ENCODE data around the gene WSCD2.

The WSCD2 gene

GRCh38 chr12:108234158-108234557, 105.1 kb downstream of the WSCD2 start:
- DNase-seq (ENCODE audit: low read depth, low spot score), result no peak

- no peak for DNase-seq (ENCODE audit: low read depth, low spot score)
These were observed 106.3 kb downstream of the WSCD2 start for GRCh38 chr12:108235197-108235984.

GRCh38 chr12:108235985-108236263, 106.8 kb downstream of the WSCD2 start:
- DNase-seq (ENCODE audit: low read depth, low spot score), result no peak

- DNase-seq (ENCODE audit: low read depth, low spot score), result no peak
These were observed 107.3 kb downstream of the WSCD2 start for GRCh38 chr12:108236366-108236765.

GRCh38 chr12:108237272-108237671, 108.2 kb downstream of the WSCD2 start:
- no peak for DNase-seq (ENCODE audit: low read depth, low spot score)

- DNase-seq (ENCODE audit: low read depth, low spot score), result no peak
These were observed 109.4 kb downstream of the WSCD2 start for GRCh38 chr12:108238474-108238873.

- no peak for DNase-seq (ENCODE audit: low read depth, low spot score)
These were observed 110.3 kb downstream of the WSCD2 start for GRCh38 chr12:108239378-108239777.

- DNase-seq (ENCODE audit: low read depth, low spot score), result no peak
These were observed 111.1 kb downstream of the WSCD2 start for GRCh38 chr12:108240027-108240785.

GRCh38 chr12:108240928-108241327, 111.8 kb downstream of the WSCD2 start:
- no peak for DNase-seq (ENCODE audit: low read depth, low spot score)

- DNase-seq (ENCODE audit: low read depth, low spot score), result no peak
These were observed 113.1 kb downstream of the WSCD2 start for GRCh38 chr12:108241986-108242703.

GRCh38 chr12:108247130-108247529, 118.0 kb downstream of the WSCD2 start:
- DNase-seq (ENCODE audit: low read depth, low spot score), result no peak

GRCh38 chr12:108248011-108248410, 118.9 kb downstream of the WSCD2 start:
- no peak for DNase-seq (ENCODE audit: low read depth, low spot score)

- DNase-seq (ENCODE audit: low read depth, low spot score), result no peak
These were observed 123.4 kb downstream of the WSCD2 start for GRCh38 chr12:108252523-108252922.

GRCh38 chr12:108253540-108253939, 124.5 kb downstream of the WSCD2 start:
- DNase-seq (ENCODE audit: low read depth, low spot score), result no peak

- no peak for DNase-seq (ENCODE audit: low read depth, low spot score)
These were observed 124.9 kb downstream of the WSCD2 start for GRCh38 chr12:108254030-108254429.

- DNase-seq (ENCODE audit: low read depth, low spot score), result no peak
These were observed 125.6 kb downstream of the WSCD2 start for GRCh38 chr12:108254517-108255251.

- no peak for DNase-seq (ENCODE audit: low read depth, low spot score)
These were observed 126.1 kb downstream of the WSCD2 start for GRCh38 chr12:108255252-108255602.

GRCh38 chr12:108257004-108257403, 127.9 kb downstream of the WSCD2 start:
- no peak for DNase-seq (ENCODE audit: low read depth, low spot score)

- DNase-seq (ENCODE audit: low read depth, low spot score), result no peak
These were observed 128.6 kb downstream of the WSCD2 start for GRCh38 chr12:108257610-108258106.

GRCh38 chr12:108260039-108260438, 131.0 kb downstream of the WSCD2 start:
- DNase-seq (ENCODE audit: low read depth, low spot score), result no peak

- no peak for DNase-seq (ENCODE audit: low read depth, low spot score)
These were observed 131.9 kb downstream of the WSCD2 start for GRCh38 chr12:108260969-108261368.

GRCh38 chr12:108265505-108265904, 136.4 kb downstream of the WSCD2 start:
- no peak for DNase-seq (ENCODE audit: low read depth, low spot score)

All from astrocyte of the hippocampus (primary cell).